Ectodermal cell (in vitro differentiated cells): ENCODE data around the gene TUBA4A.

Experiments
- H3K27ac ChIP-seq: 2 replicates; pipeline ENCODE4 v1.7.0; 2013; ENCODE audit warnings: mild to moderate bottlenecking, low read depth, low read length; ENCODE audit not compliant: insufficient read depth, poor library complexity, severe bottlenecking
- H3K27me3 ChIP-seq: 2 replicates; pipeline ENCODE4 v1.7.0; 2013; ENCODE audit warnings: mild to moderate bottlenecking, low read length; ENCODE audit not compliant: insufficient read depth, control insufficient read depth, poor library complexity, severe bottlenecking
- H3K36me3 ChIP-seq: one replicate; pipeline ENCODE4 v1.7.0; 2013; ENCODE audit warnings: low read length; ENCODE audit not compliant: control insufficient read depth, insufficient read depth
- H3K4me1 ChIP-seq: one replicate; pipeline ENCODE4 v1.7.0; 2013; ENCODE audit warnings: low read length; ENCODE audit not compliant: control insufficient read depth, insufficient read depth
- H3K4me3 ChIP-seq: 2 replicates; pipeline ENCODE4 v1.7.0; 2013; ENCODE audit warnings: low read depth, low read length, control low read depth; ENCODE audit not compliant: insufficient read depth
- H3K9me3 ChIP-seq: 2 replicates; pipeline ENCODE4 v1.7.0; 2013; ENCODE audit warnings: mild to moderate bottlenecking, low read length, moderate library complexity; ENCODE audit not compliant: control insufficient read depth
- WGBS, 2 experiments: methylation state at CpG; one replicate each; pipeline ENCODE4 v1.1.7; 2013; ENCODE audit warnings: missing lambda C conversion rate in 2 of 2; 5-methylcytosine and 5-hydroxymethylcytosine counted together

The TUBA4A gene

DNA sequence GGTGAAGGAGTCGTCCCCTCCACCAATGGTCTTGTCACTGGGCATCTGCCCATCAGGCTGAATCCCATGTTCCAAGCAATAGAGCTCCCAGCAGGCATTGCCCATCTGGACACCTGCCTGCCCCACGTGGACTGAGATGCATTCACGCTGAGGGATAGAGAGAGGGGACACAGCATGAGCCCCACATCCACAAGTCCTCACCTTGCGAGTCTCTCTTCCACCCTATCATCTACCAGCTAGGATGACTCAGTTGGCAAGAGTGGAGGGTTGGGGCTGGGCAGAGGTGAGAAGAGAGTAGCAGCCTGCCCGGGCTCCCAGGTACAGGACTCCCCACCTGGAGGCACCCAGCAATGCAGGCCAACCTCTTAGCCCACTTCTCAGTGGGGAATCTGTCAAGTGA lies 1.6 kb downstream of the TUBA4A start:
- no peak overlapping the region for H3K4me3 ChIP-seq
- peaks cover 2% of the 10 kb centered on the region for H3K36me3 ChIP-seq
- 60 to 62% methylated on average over 4 to 5 of the region's 5 CpGs for WGBS, 2 experiments
- H3K9me3 ChIP-seq = no peaks in the 10 kb centered on the region
- H3K27ac ChIP-seq = no peak overlapping the region
- H3K4me1 ChIP-seq = peaks cover 14% of the 10 kb centered on the region
- peaks cover 62% of the 10 kb centered on the region for H3K27me3 ChIP-seq

DNA sequence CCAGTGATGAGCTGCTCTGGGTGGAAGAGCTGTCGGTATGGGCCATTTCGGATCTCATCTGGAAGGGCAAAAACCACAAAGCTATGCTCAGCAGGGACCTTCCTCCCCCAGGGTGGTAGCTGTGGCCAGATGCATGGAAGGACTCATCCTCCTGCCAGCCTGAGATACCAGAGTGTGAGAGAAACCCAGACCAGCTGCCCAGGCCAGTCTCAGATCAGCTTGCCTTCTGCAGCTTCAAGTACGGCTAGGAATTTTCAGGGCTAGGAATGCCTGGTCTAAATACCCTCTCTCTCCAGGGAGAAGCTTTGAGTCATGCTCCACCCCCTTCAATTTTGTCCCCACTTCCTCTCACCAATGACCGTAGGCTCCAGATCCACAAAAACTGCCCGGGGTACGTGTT lies 2.1 kb downstream of the TUBA4A start:
- Histone ChIP-seq H3K27ac (no peak overlapping the region), H3K9me3 (no peaks in the 10 kb centered on the region), H3K27me3 (peaks cover 59% of the 10 kb centered on the region), H3K4me3 (no peak overlapping the region), H3K36me3 (peaks cover 5% of the 10 kb centered on the region), H3K4me1 (peaks cover 14% of the 10 kb centered on the region)
- WGBS, 2 experiments = 84 to 86% methylated on average over 6 of the region's 6 CpGs

DNA sequence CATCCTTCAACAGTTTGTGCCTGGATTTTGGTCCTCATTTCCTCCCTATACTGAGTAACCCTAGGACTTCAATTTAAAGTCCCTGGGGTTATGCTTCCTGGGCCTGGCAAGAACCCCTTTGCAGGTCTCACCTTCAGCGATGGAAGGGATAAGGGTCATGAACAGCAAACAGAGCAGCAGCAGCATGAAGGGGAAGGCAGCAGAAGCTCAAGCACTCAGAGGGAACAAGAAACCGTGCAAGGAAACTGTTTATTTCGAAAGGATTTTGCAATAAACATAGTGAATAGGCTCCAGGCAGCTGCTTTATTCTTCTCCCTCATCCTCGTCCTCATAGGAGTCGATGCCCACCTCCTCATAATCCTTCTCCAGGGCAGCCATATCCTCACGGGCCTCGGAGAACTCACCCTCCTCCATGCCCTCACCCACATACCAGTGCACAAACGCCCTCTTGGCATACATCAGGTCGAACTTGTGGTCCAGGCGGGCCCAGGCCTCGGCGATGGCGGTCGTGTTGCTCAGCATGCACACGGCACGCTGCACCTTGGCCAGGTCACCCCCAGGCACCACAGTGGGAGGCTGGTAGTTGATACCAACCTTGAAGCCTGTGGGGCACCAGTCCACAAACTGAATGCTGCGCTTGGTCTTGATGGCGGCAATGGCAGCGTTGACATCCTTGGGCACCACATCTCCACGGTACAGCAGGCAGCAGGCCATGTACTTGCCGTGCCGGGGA lies 3.5 kb downstream of the TUBA4A start:
- no peak overlapping the region for H3K27ac ChIP-seq
- H3K9me3 ChIP-seq = no peaks in the 10 kb centered on the region
- peaks cover 5% of the 10 kb centered on the region for H3K36me3 ChIP-seq
- peaks cover 23% of the 10 kb centered on the region for H3K4me1 ChIP-seq
- peaks cover 44% of the 10 kb centered on the region for H3K27me3 ChIP-seq
- WGBS, 2 experiments = 92 to 93% methylated on average over 22 of the region's 22 CpGs
- no peak overlapping the region for H3K4me3 ChIP-seq

DNA sequence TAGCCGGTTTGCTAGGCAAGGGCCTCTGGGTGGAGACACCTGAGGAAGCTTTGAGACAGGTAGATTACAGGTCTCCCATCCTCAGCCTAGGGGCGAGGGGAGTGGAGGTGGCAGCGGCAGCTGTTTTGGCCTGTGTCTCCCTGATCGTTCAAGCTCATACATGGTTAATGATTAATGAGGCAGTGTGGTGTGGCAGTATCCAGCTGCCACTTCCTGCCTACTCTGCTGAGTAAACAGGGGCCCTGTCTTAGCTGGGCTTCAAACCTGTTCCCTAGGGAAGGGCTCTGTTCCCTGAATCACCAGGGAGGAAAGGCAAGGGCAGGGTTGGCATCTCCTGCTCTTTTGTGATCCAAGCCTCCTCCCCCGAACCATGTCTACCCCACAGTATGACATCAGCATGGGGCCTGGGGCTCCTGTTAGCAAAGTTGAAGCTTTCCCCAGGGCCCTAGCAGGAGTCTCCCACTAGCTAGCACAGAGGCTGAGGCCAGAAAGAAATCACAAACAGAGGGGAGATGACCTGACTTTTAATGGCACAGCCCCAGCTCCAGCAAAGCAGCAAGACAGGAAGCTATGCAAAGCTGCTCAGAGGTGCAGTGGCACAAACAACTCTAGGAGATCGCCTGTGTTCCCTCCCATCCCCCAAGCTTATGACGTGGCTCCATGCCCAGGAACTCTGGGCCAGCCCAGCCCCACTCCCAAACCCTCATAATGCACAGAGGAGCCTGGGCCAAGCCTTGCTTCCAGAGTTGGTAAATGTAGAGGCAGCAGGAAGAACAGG lies 4.3 kb downstream of the TUBA4A start:
- H3K4me3 ChIP-seq = no peak overlapping the region
- peaks cover 5% of the 10 kb centered on the region for H3K36me3 ChIP-seq
- H3K4me1 ChIP-seq = peaks cover 23% of the 10 kb centered on the region
- no peak overlapping the region for H3K27ac ChIP-seq
- H3K27me3 ChIP-seq = peaks cover 36% of the 10 kb centered on the region
- H3K9me3 ChIP-seq = no peaks in the 10 kb centered on the region
- 65 to 72% methylated on average over 7 of the region's 7 CpGs for WGBS, 2 experiments

DNA sequence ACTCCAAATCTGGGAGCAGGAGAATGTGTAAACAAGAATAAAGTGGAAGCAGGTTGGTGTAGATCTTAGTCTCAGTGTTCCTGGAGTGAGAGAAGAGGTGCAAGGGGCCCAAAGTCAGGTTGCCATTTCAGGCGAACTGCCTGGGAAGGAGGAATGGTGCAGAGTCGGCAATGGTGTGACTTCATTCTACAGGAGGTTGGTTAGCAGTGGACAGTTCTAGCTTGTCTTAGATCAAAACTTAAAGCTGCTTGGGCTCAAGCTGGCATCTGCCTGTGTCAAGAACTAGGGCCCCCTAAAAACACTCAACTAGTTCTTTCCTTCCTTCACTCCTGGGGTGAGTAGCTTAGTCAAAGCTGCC lies 4.9 kb downstream of the TUBA4A start:
- peaks cover 23% of the 10 kb centered on the region for H3K4me1 ChIP-seq
- H3K27ac ChIP-seq = no peak overlapping the region
- H3K36me3 ChIP-seq = peaks cover 5% of the 10 kb centered on the region
- H3K9me3 ChIP-seq = no peaks in the 10 kb centered on the region
- 89 to 97% methylated on average over 2 of the region's 2 CpGs for WGBS, 2 experiments
- peaks cover 30% of the 10 kb centered on the region for H3K27me3 ChIP-seq
- H3K4me3 ChIP-seq = no peak overlapping the region

DNA sequence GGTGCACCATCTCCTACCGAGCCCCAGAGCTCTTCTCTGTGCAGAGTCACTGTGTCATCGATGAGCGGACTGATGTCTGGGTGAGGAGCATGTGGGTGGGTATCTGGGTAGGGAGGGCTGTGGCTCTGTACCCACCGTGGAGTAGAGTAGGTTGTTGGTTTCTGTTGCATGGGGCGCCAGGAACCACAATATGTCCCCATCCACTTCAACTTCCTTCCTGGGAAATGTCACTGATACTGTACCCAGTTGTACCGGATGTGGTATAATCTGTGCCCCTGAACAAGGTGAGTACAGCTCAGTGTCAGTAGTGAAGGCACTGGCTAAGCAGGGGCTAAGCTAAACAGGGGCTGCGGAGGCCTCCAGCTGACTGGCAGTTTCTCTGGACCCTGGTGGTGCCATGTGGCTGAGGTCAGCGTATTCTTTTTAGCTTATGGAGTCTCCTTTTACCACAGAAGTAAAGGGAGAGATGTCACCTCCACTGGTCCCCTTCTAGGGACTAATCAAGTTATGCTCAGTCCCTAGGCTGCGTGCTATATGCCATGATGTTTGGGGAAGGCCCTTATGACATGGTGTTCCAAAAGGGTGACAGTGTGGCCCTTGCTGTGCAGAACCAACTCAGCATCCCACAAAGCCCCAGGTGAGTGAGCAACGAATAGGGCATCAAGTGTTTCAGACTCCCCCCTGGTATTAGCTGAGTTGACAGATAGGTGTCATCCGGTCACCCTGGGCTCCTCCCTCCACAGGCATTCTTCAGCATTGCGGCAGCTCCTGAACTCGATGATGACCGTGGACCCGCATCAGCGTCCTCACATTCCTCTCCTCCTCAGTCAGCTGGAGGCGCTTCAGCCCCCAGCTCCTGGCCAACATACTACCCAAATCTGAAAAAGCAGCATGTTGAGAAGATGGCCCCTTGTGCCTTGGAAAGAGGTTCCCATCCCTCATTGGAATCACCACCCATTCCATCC lies 5.8 kb downstream of the TUBA4A start:
- Histone ChIP-seq H3K36me3 (peaks cover 5% of the 10 kb centered on the region), H3K9me3 (no peaks in the 10 kb centered on the region), H3K27me3 (peaks cover 22% of the 10 kb centered on the region), H3K4me3 (no peak overlapping the region), H3K27ac (no peak overlapping the region), H3K4me1 (peaks cover 15% of the 10 kb centered on the region)
- WGBS, 2 experiments = 91 to 93% methylated on average over 17 of the region's 17 CpGs

DNA sequence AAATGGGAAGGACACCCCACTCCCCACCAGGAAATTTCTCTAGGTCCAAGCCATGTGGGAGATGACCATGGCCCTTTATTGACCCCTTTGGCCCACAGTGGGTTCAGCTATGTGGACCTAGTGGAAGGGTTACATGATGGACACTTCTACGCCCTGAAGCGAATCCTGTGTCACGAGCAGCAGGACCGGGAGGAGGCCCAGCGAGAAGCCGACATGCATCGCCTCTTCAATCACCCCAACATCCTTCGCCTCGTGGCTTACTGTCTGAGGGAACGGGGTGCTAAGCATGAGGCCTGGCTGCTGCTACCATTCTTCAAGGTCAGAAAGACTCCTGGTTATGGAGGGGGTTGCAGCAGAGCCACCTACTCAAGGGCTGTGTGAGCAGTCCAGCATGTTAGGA lies 7.2 kb downstream of the TUBA4A start:
- 94 to 98% methylated on average over 10 of the region's 10 CpGs for WGBS, 2 experiments

DNA sequence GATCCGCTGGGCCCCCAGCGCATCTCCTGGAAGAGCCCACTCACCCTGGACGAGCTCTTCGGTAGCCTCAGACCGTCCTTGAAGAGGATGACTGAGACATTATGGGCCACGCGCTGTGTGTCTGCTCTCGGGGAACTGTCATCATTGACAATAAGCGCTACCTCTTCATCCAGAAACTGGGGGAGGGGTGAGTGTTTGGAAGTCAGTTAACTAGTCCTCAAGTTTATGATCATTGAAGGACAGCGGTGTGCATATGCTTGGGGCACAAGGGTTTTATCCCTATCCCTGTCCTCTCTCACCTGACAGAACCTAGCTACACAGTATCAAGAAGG lies 7.9 kb downstream of the TUBA4A start:
- Histone ChIP-seq H3K4me3 (peak overlapping the region; percentile 95), H3K9me3 (no peaks in the 10 kb centered on the region)

More for the DNA sequence above, 7.2 kb downstream of the TUBA4A start:
- peaks cover 8% of the 10 kb centered on the region for H3K27me3 ChIP-seq
- H3K4me1 ChIP-seq = peaks cover 9% of the 10 kb centered on the region
- no peak overlapping the region for H3K27ac ChIP-seq
- H3K4me3 ChIP-seq = no peak overlapping the region
- H3K9me3 ChIP-seq = no peaks in the 10 kb centered on the region
- peaks cover 5% of the 10 kb centered on the region for H3K36me3 ChIP-seq

DNA sequence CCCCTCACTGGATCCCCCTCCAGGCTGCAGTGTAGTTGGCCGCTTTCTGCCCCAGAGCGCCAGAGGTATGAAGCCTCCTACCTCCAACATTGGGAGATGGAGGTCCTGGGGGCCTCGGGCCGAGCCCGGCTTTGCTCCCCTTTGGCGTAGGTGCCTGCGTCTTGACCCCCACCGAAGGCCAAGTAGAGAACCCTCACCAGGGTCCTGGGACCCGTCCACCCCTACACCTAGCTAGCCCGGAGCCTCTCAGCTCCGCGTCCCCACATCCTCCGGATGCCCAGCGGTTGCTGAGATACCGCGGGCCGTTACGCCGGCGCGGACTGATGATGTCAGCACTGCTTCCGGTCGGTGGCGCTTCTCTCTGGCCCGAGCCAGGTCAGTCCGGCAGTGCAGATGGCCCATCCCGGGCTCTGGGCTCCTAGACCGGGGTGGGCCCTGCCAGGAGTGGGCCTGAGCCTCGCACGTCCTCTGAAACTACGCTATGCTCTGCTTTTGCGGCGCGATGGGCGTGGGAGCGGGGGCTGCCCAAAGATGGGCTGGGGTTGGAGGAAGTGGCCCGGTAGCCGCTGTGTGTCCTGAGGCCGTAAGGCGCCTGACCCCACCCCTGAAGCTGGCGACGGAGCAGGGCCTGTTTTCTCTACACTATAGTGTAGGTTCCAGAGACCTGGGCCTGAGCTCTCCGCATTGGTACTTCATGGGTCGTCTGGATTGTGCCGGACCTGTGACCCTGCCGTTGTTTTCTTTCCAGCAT lies 8.4 kb downstream of the TUBA4A start, which contains the start of the genes GLB1L and STK16:
Gene GLB1L, minus strand, starts transcription at position 297 of the 751 bp plus-strand sequence. CDS start 1,871 bp downstream, outside the sequence.
Gene STK16, plus strand, starts transcription at position 332 of the 751 bp plus-strand sequence. CDS start 521 bp downstream, outside the sequence.
- H3K27ac ChIP-seq = peak within 1 kb of the TSS; percentile 98
- peak within 1 kb of the TSS; percentile 95 for H3K4me3 ChIP-seq

More for the DNA sequence above, 7.9 kb downstream of the TUBA4A start:
- Histone ChIP-seq H3K4me1 (peaks cover 9% of the 10 kb centered on the region), H3K36me3 (peaks cover 5% of the 10 kb centered on the region), H3K27ac (peak overlapping the region; percentile 98), H3K27me3 (peaks cover under 1% of the 10 kb centered on the region)
- WGBS, 2 experiments = 38 to 41% methylated on average over 10 of the region's 10 CpGs

More for the DNA sequence above, 8.4 kb downstream of the TUBA4A start, which contains the start of the genes GLB1L and STK16:
- 1 to 2% methylated on average over 46 of the region's 46 CpGs for WGBS, 2 experiments
- Histone ChIP-seq H3K9me3 (no peaks in the 10 kb centered on the region), H3K4me1 (peaks cover 9% of the 10 kb centered on the region), H3K27me3 (no peaks in the 10 kb centered on the region), H3K36me3 (peaks cover 5% of the 10 kb centered on the region)
